GM10266 (cell line): ENCODE results near the gene N4BP3.

Experiments used
- DNase-seq: peaks from one replicate; pipeline ENCODE4 v3.0.0; 2012; ENCODE audit errors: extremely low spot score
- CTCF ChIP-seq: IDR thresholded peaks from 2 replicates; pipeline ENCODE4 v1.5.1; 2012; ENCODE audit warnings: mild to moderate bottlenecking, low read depth; ENCODE audit not compliant: control insufficient read depth, insufficient read depth; ENCODE audit errors: missing control alignments

Gene N4BP3

DNA sequence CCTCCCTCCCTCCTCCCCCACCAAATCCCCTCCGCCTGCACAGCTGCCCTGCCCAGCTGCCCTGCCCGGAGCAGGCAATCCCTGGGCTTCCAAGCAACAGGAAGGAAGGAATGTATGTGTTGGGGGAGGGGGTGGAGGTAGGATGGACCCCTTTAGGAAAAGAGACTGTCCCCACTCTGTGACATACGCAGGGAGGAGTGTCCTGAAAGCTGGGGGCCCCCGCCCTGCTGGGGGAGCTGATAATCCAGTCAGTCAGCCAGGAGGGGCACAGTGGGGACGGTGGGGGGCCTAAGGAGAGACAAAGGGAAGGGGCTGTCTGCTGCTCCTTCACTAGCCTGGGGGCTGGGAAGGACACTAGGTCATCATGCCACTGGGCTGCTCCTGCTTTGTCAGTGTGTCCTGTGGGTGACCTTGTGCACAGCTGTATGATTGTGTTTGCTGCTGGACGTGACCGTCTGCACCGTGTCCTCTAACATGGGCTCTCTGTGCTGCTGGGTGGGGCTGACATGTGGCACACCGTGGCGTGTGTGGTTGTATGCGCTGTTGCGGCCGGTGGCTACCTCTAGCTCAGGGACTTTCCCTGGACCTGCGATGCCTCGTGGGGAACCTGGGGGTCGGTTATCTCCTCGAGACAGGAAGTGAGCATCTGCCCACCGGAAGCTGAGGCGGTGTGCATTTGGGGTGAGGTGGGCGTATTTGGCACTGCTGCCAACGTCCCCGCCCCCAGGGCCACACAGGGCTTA is 3.0 kb downstream of the N4BP3 start:
- no peak for TF ChIP-seq CTCF
- peak; percentile 79 for DNase-seq

DNA sequence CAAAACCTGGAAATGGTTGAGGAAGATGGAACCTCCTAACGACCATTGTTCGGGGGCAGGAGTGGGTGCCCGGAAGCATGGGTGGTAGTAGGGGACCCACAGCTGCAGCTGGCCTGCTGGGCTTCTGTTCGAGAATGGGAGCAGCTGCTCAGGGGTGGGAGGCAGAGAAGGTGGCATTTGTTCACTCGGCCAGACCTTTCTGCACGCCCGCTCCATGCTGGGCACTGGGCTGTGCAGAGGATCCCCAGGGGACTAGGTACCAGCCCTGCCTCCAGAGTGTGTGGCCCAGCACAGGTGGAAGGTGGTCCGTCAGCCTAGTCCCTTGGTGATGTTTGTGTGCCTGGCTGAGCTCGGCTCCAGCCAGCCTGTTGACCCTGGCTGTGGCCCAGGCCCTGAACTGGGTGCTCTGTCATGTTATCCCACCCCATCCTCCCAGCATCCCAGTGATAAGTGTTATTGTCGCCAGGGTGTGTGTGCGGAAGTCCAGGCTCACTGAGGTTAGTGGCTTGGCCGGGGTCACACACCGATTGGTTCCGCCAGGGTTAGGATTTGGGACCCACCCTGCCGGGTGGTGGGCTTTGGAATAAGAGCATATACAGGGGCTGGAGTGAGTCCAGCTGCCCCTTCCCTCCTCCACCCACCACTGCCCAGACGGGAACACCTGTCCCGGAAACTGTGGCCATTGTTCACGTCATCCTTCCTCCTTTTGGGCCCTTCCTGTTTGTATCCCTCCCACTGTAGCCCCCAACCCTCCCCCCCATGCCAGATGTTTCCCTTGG is 4.8 kb downstream of the N4BP3 start:
- DNase-seq: no peak
- no peak for TF ChIP-seq CTCF

DNA sequence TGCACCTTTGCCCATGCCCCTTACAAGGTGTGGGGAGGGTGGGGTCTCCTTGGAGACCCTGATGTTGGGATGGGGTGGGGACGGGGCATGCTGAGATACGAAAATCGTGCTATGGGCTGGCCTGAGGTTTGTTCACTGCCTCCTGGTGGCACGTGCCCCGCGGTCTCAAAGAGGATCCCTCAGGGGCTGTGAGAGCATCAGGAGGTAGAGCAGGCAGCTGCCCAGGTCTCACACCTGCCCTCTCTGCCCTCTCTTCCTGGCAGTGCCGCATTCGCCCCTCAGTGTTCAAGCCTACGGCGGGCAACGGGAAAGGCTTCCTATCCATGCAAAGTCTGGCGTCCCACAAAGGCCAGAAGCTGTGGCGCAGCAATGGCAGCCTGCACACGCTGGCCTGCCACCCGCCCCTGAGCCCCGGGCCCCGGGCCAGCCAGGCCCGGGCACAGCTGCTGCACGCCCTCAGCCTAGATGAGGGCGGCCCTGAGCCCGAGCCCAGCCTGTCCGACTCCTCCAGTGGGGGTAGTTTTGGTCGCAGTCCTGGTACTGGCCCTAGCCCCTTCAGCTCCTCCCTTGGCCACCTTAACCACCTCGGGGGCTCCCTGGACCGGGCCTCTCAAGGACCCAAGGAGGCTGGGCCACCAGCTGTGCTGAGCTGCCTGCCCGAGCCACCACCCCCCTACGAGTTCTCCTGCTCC is 6.7 kb downstream of the N4BP3 start:
- peak; percentile 18 for DNase-seq
- TF ChIP-seq CTCF: no peak

DNA sequence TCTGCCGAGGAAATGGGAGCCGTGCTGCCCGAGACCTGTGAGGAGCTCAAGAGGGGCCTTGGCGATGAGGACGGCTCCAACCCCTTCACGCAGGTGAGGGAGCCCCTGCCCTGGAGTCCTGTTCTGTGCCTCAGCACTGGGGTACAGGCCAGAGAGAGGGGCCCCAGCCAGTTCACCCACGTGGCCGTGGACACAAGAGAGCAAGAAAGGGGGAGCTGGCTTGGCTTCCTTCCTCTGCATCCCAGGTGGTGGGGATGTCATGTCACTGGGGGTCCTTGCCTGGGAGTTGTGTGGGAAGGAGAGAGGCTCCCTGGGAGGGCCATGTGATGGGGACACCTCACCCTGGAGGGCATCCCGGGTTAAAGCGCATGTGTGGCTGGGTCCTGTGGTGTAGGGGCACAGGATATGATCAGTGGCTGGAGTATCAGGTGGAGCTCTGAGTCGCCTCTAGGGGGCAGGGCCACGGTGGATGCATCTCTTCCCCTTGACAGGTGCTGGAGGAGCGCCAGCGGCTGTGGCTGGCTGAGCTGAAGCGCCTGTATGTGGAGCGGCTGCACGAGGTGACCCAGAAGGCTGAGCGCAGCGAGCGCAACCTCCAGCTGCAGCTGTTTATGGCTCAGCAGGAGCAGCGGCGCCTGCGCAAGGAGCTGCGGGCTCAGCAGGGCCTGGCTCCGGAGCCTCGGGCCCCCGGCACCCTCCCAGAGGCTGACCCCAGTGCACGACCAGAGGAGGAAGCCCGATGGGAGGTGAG is 7.5 kb downstream of the N4BP3 start:
- peak; percentile 73 for TF ChIP-seq CTCF
- peak; percentile 93 for DNase-seq

GRCh38 chr5:178121391-178122276 is 8.3 kb downstream of the N4BP3 start:
- no peak for DNase-seq
- TF ChIP-seq CTCF: no peak

- TF ChIP-seq CTCF: no peak
- DNase-seq: no peak
Measured at GRCh38 chr5:178122346-178122745, 9.0 kb downstream of the N4BP3 start.
